Upper lobe of right lung (tissue), 1 donor: Measurements from ENCODE around the gene HPCA. TPM values are rescaled to one million over a fixed set of nuclear protein-coding genes. Genes with fewer than 3 reads are reported as not detected.

Source experiments
- ATAC-seq: fragments of 200-7000 bp; cut with Tn5 transposase; one replicate; pipeline ENCODE4 v1.9.1; 2020; ENCODE audit warnings: mild to moderate bottlenecking, moderate library complexity
- DNase-seq: peaks from one replicate; pipeline ENCODE4 v3.0.0-alpha.2; 2020
- H3K27ac ChIP-seq: fragments of 200-600 bp; one replicate; pipeline ENCODE4 v1.8.0; 2022
- H3K27me3 ChIP-seq: fragments of 200-600 bp; one replicate; pipeline ENCODE4 v1.8.0; 2022; ENCODE audit warnings: mild to moderate bottlenecking
- H3K36me3 ChIP-seq: fragments of 200-600 bp; one replicate; pipeline ENCODE4 v1.8.0; 2022
- H3K4me1 ChIP-seq: fragments of 200-600 bp; one replicate; pipeline ENCODE4 v1.8.0; 2022
- H3K4me3 ChIP-seq: fragments of 200-600 bp; one replicate; pipeline ENCODE4 v1.8.0; 2022; ENCODE audit warnings: mild to moderate bottlenecking
- H3K9me3 ChIP-seq: fragments of 200-600 bp; one replicate; pipeline ENCODE4 v1.8.0; 2022
- intact Hi-C: fragments of 100-400 bp; cut with DNase I; formaldehyde crosslinking; loops from one replicate; pipeline ENCODE4 v1.11.0; 2022
- total RNA-seq: library from RNA; stranded (reverse); fragmentation: NEBNext Ultra II Directional; extraction: Animal tissue kit (Norgen Biotek cat#: 25700); gene quantifications from one replicate; pipeline ENCODE4 v1.2.1, GENCODE V29; 2021
- TF ChIP-seq, protein P1 (sequence below): fragments of 200-600 bp; IDR thresholded peaks from one replicate; pipeline ENCODE4 v1.8.0; 2022; ENCODE audit warnings: antibody characterized with exemption
- donor health status: DM: no; HTN: yes; CAD: no; lungs with severe emphysema.

The HPCA gene
- total RNA-seq, 1 donor from 2014 or later, result not detected

DNA sequence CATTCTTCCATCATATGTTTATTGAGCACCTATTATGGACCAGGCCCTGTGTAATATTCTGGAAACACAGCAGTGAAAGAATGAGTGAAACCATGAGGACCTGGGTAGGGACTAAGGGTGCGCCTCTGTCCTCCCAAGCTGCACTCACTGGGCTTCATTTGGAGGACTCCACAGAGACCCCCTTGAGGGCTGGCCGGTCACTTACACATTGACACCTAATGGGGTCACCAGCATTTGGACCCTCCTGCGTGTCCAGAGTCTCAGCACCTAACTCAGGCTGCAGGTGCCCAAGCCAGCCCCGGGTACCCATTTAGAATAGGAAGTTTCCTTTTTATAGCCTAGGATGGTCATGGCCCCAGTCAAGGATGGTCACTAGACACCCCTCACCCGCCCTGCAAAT is 12.8 kb upstream of the HPCA start:
- H3K27ac ChIP-seq, result no peak overlapping the region
- peaks cover 4% of the 10 kb centered on the region for H3K4me1 ChIP-seq
- peaks cover 38% of the 10 kb centered on the region for H3K27me3 ChIP-seq
- DNase-seq (peak; percentile 28), ATAC-seq (no peak)
- H3K9me3 ChIP-seq, result no peaks in the 10 kb centered on the region
- intact Hi-C loops, result no loop called here
- no peaks in the 10 kb centered on the region for H3K36me3 ChIP-seq
- TF ChIP-seq, protein P1, sequence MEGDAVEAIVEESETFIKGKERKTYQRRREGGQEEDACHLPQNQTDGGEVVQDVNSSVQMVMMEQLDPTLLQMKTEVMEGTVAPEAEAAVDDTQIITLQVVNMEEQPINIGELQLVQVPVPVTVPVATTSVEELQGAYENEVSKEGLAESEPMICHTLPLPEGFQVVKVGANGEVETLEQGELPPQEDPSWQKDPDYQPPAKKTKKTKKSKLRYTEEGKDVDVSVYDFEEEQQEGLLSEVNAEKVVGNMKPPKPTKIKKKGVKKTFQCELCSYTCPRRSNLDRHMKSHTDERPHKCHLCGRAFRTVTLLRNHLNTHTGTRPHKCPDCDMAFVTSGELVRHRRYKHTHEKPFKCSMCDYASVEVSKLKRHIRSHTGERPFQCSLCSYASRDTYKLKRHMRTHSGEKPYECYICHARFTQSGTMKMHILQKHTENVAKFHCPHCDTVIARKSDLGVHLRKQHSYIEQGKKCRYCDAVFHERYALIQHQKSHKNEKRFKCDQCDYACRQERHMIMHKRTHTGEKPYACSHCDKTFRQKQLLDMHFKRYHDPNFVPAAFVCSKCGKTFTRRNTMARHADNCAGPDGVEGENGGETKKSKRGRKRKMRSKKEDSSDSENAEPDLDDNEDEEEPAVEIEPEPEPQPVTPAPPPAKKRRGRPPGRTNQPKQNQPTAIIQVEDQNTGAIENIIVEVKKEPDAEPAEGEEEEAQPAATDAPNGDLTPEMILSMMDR, result no peak
- H3K4me3 ChIP-seq, result no peak overlapping the region

DNA sequence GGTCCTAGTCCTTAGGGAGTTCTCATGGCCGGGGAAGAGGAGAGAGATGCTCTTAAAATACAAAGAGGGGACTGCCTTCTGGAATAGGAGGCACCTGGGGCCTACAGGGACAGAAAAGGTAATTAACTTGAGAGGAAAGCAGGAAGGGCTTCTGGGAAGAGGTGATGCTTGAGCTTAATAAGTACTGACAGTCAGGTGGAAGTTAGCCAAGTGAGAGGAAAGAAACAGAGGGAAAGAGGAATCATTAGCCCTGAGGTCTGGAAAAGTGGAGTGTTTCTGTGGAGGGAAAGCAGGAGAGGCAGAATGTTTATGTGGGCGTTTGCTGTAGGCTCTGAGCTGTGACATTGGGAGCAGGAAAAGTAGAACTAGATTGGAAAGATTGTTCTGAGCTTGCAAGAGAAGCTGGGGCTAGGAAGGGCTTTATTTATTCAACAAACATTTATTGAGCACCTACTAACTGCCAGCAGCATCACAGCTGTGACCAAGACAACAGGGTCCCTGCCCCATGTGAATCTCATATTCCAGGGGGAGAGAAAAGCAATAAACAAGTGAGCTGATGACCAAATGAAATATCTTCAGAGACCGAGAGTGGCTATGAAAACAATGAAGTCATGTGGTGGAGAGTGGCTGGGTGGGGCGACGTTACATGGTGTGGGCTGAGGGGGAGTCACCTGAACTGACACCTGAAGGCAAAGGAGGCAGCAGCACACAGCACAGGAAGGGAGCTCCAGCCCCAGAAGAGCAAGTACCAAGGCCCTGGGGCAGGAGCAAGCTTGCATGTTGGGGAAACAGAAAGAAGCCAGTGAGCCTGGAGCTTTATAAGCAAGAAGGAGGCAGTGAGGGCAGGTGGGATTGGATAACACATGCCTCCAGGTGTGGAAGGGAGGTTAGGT is 11.2 kb upstream of the HPCA start:
- H3K36me3 ChIP-seq, result no peaks in the 10 kb centered on the region
- H3K9me3 ChIP-seq, result no peaks in the 10 kb centered on the region
- ATAC-seq, result no peak
- no peak overlapping the region for H3K4me3 ChIP-seq
- peak; percentile 32 for DNase-seq
- H3K4me1 ChIP-seq, result peaks cover 4% of the 10 kb centered on the region
- intact Hi-C loops, result no loop called here
- H3K27ac ChIP-seq, result no peak overlapping the region
- TF ChIP-seq, protein P1, result no peak
- H3K27me3 ChIP-seq, result peaks cover 33% of the 10 kb centered on the region

DNA sequence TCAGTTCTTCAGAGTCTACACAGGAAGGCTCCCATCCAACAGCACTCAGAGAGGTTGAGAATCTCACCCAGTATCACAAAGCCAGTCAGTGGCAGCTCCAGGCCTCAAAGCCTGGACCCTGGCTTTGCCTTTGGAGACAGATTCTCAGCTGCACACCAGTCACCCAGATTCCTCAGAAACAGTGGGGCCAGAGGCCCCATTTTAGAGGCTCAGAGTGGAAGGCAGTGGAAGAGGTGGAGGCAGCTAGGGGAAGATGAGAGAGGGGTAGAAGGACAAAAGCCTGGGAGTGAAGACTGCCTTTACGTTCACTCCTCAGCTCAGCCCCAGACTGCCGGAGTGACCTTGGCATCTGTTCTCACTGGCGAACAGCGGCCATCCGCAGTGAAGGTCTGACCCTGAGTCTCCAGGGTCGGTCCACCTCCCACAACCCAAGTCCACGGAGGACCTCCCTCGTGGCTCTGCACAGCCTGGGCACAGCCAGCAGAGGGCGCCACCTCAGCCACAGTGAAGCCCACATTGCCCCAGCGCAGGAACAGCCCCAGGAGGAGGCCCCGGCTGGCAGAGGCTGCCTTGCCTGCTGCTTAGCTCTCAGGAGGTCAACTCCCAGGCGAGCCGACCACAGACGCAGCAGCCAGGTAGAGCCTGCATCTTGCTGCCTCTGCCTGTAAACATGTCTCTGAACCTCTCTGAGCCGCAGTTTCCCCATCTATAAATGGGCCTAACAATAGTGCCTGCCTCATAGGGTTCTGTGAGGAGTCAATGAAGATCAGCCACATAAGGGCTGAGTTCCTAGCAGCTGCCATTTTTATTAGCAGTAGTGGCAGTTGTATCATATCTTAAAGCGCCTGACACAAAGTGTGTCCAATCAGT is 9.7 kb upstream of the HPCA start:
- DNase-seq (peak; percentile 85), ATAC-seq (peak; percentile 92)
- H3K9me3 ChIP-seq, result no peaks in the 10 kb centered on the region

DNA sequence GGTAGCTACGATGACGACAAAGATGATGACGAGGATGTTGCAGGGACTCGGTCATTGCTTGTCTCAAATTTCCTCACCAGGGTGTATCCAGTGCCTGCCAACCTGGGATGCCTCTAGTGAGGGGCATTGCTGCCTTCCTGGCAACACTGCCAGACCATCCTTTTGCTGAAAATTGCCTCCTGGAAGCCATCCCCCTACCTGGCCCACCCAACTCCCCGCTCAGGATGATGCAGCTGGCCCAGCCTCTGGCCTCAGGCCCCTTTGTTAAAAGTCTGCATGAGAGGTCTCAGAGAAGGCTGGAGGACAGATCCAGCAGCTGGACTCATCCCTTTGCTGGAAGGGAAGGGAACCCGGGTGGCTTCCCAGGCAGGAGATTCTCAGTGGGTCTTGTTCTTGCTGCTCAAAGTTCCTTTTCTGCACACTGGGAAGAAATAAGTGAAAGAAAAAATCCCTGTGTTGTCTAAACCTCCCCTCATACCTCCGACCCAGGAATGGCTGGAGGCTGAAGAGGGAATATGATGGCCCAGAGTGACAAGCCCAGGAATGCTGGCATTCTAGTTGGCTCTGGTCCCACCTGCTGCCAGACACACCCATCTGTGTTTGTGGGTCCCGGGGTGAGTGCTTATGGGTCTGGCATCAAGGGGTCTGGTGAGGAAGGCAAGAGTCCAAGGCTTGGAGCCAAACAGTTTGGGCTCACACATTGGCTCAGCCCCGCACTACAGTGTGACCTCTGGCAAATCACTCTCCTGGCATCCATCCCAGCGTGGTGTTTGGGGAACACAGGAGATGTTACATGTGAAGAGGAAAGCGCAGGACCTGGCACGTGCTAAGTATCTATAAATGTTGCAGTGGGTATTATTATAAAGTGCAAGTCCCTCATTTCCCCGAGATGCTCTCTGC is 8.8 kb upstream of the HPCA start:
- H3K27me3 ChIP-seq, result peaks cover 17% of the 10 kb centered on the region
- H3K4me1 ChIP-seq, result peaks cover 4% of the 10 kb centered on the region
- no peaks in the 10 kb centered on the region for H3K9me3 ChIP-seq
- H3K27ac ChIP-seq, result no peak overlapping the region
- peak; percentile 36 for DNase-seq
- TF ChIP-seq, protein P1, result no peak
- no peak overlapping the region for H3K4me3 ChIP-seq
- no peak for ATAC-seq
- no peaks in the 10 kb centered on the region for H3K36me3 ChIP-seq
- intact Hi-C loops, result no loop called here

More for the DNA sequence above, 9.7 kb upstream of the HPCA start:
- H3K4me3 ChIP-seq, result no peak overlapping the region
- no peaks in the 10 kb centered on the region for H3K36me3 ChIP-seq
- peaks cover 26% of the 10 kb centered on the region for H3K27me3 ChIP-seq
- no peak overlapping the region for H3K27ac ChIP-seq
- TF ChIP-seq, protein P1, result peak; percentile 93
- intact Hi-C loops, result no loop called here
- H3K4me1 ChIP-seq, result peaks cover 4% of the 10 kb centered on the region

DNA sequence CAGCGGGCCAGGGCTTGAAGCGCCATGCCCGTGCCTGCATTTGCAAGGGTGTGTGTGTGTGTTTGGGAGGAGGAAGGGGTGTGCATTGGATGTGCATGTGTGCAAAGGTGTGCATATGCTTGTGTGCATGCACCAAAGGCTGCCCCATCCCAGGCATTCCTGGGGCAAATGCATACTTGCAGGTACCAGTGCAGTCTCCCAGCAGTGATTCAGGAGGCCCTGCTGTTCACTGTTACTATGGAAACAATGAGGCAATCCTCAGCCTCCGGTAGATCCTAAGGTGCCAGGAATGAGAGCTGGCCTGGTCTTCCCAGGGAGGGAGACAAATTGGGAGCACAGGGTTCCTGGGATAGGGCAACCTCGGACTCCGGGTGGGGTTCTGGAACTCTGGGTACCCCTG is 8.1 kb upstream of the HPCA start:
- intact Hi-C loops, result no loop called here
- no peak for ATAC-seq
- Histone ChIP-seq H3K36me3 (no peaks in the 10 kb centered on the region), H3K27ac (no peak overlapping the region), H3K9me3 (no peaks in the 10 kb centered on the region), H3K4me3 (no peak overlapping the region), H3K4me1 (peaks cover 4% of the 10 kb centered on the region), H3K27me3 (peaks cover 15% of the 10 kb centered on the region)
- no peak for DNase-seq
- TF ChIP-seq, protein P1, result no peak
